ENCODE results near the gene UXT.
A peak's percentile ranks its signal among the peaks of the same experiment; 100 is the strongest.
"Not testable (repeated sequence)": the region's sequence is repeated elsewhere in the genome, so short reads cannot be mapped to it uniquely, and the experiment has no call there.

UXT gene

DNA sequence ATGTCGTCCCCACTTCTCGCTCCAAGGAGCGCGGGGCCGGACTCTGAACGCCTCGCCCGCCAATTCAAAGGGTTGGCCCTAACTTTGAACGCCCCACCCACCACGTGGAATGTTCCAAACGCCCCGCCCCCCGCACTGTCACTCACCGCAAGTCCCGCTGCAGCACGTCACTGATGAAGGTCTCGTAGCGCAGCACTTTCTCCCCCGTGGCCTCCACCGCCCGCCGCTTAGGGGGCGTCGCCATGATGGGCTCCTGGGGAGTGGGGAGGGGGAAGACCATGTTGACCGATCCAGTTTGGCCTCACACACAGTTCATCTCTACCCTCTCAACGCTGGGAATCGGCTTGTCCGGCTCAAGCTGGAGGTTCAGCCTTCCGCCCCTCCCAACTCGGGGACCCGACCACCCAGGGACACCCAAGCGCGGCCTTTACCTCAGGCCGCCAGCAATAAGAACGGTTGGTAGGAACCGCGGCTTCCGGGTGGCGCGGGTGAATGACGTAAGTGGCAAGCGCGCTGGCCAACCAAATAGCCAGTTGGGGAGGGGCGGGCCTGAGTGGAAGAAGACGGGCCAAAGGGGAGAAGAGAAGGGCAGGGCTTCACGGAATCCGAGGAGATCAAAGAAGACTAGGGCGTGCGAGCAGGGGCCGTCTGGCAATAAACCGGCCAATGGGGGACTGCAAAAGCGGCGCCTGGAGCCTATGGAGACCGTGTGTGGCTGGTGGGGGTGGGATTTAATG lies at the start of gene UXT:
UXT (minus strand) TSS at position 497 of the 737 bp plus-strand sequence; CDS start at position 244, 253 bp downstream.
- peak; percentile 86 to 89 for DNase-seq (ENCODE audit: low read depth in 2 of 2)

DNA sequence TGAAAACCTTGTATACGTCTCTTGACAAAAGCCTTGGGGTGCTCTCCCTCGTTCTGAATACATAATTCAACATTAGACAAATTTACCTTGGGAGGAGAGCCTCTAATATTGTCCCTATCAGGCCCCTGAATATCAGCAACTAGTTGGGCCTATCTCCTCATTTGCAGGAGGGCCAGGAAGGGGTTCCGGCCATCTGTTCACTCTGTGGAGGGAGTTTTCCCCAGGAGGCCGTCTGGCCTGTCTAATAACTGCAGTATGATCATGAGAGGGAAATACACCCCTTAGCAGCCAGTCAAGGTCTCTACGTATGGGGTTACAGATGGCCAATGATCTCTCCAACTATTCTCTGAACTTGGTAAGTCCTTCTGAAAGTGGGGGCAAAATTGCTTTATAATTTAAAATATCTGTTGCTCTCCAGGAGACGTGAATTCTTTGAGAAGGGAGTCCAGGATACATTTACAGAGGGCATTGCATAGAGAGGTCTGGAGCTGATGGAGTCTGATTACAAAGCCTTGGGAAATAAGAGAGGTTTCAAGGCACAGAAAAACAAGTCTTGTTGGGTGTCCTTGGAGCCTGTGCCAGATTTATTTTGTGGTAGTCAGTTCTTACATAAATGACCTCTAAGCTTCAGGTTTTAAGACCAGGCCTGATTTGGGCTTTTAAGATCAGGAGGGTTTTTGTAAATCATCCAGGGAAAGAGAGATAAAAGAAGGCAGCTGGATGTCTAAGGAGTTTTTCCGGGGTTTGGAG lies 48.2 kb upstream of the UXT start:
- DNase-seq (ENCODE audit: low read depth in 2 of 2): no peak

- no peak for DNase-seq (ENCODE audit: low read depth in 2 of 2)
Measured at GRCh38 chrX:47706575-47706974, 47.6 kb upstream of the UXT start.

- DNase-seq (ENCODE audit: low read depth in 2 of 2): no peak
Measured at GRCh38 chrX:47704736-47705135, 45.8 kb upstream of the UXT start.

DNA sequence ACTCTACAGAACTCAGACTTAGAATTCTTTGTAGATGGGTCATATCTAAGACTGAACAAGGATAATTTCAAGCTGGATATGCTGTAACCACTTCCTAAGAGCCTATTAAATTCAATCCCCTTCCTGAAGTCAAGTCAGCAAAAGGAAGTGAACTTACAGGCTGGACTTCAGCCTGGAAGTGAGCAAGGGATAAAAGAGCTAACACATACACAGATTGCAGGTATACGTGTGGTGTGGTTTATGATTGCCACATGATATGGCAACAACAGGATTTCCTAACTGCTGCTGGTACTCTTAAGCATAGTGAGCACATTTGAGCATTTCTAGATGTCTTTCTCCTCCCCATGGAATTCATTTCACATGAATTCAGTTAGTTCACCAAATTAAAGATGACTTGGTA lies 38.2 kb upstream of the UXT start:
- DNase-seq (ENCODE audit: low read depth in 2 of 2): no peak

- DNase-seq (ENCODE audit: low read depth in 2 of 2): no peak
Measured at GRCh38 chrX:47690175-47690574, 31.2 kb upstream of the UXT start.

DNA sequence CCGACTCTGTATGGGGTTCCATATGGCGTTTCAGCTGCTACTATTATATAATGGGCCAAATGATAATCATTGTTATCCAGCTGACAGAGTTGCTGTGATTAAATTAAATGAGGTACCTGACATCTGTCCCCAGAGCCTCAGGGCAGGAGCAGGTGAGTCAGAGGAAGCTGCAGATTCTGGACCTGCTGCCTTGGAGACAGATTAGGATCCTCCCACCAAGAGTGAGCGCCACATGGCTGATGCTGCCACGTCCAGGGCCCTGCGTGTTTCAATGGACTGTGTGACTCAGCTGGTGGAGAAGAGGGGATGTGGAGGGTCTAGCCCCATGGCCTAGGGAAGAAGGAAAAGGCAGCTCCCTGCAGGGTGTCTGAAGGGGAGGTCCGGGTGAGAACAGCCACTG lies 28.3 kb upstream of the UXT start:
- no peak for DNase-seq (ENCODE audit: low read depth in 2 of 2)

DNA sequence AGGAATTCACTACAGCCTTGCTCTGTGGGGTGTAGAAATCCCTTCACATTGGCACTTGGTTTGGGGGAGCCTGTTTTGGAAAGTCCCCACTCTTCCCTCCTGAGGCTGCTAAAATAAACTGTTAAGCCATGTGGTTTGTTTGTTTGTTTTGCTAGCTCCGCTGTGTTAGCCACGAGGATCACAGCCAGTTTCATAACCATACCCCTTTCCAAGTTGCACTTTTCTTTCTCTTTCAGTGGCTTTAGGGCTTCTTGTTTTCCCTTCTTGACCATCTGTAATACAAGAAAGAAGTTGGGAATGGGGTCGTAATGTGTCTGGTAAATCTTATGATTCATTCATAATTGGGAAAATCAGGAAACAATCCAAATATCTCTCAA lies 24.8 kb upstream of the UXT start:
- no peak for DNase-seq (ENCODE audit: low read depth in 2 of 2)

- no peak for DNase-seq (ENCODE audit: low read depth in 2 of 2)
Measured at GRCh38 chrX:47683184-47683828, 24.3 kb upstream of the UXT start.

GRCh38 chrX:47675959-47676859 lies 17.2 kb upstream of the UXT start:
- not testable (repeated sequence) for DNase-seq (ENCODE audit: low read depth in 2 of 2)

GRCh38 chrX:47674776-47675175 lies 15.8 kb upstream of the UXT start:
- DNase-seq (ENCODE audit: low read depth in 2 of 2): no peak

DNA sequence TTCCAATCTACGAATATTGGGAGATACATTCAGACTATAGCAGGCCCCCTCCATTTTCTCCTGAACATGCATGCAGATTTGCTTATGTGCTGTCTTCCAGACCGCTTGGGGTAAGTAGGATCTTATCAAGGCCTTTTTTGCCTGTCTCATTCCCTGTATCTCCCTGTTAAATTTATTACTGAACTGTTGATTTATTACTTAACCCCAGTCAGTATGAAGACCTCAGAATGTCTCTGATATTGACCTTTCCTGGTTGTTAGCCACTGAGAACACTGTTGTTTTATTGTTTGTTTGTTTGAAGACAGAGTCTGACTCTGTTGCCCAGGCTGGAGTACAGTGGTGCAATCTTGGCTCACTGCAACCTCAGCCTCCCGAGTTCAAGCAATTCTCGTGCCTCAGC lies 6.8 kb upstream of the UXT start:
- not testable (repeated sequence) for DNase-seq (ENCODE audit: low read depth in 2 of 2)

DNA sequence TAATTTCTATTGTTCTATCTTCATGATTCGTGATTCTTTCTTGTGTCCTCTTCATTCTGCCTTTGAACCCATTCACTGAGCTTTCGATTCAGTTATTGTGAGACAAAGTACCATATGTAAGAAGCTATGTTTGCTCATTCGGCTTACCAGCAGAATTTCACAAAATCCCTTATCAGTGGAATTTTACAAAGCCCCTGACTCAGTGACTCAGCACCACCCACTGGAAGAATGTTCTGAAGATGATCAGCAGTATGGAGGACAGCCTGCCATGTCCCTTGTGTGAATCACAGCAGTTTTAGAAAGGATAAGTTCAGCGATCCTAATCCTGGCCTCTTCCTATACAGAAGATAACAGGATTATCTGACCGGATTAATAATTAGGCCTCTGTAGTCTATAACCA lies 5.8 kb upstream of the UXT start:
- no peak for DNase-seq (ENCODE audit: low read depth in 2 of 2)

GRCh38 chrX:47662144-47662657 lies 3.2 kb upstream of the UXT start:
- DNase-seq (ENCODE audit: low read depth in 2 of 2): no peak

DNA sequence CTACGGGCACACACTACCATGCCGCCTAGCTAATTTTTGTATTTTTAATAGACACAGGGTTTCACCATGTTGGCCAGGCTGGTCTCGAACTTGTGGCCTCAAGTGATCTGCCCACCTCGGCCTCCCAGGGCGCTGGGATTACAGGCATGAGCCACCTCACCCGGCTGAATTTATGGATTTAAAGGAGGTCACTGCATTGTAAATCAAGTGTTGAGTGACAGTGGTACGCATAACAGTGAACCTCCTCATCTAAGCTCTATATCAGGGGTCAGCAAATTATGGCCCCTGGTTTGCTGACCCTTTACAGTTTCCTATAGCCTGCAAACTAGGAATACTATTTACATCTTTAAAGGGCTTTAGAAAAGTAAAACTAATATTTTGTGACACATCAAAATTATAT lies 2.6 kb upstream of the UXT start:
- DNase-seq (ENCODE audit: low read depth in 2 of 2): no peak

GRCh38 chrX:47659421-47659726 lies 394 bp upstream of the UXT start:
- no peak for DNase-seq (ENCODE audit: low read depth in 2 of 2)

- DNase-seq (ENCODE audit: low read depth in 2 of 2): no peak
Measured at GRCh38 chrX:47658301-47658683, 688 bp downstream of the UXT start.

- DNase-seq (ENCODE audit: low read depth in 2 of 2): no peak
Measured at GRCh38 chrX:47651043-47651905, 7.7 kb downstream of the UXT start.

DNA sequence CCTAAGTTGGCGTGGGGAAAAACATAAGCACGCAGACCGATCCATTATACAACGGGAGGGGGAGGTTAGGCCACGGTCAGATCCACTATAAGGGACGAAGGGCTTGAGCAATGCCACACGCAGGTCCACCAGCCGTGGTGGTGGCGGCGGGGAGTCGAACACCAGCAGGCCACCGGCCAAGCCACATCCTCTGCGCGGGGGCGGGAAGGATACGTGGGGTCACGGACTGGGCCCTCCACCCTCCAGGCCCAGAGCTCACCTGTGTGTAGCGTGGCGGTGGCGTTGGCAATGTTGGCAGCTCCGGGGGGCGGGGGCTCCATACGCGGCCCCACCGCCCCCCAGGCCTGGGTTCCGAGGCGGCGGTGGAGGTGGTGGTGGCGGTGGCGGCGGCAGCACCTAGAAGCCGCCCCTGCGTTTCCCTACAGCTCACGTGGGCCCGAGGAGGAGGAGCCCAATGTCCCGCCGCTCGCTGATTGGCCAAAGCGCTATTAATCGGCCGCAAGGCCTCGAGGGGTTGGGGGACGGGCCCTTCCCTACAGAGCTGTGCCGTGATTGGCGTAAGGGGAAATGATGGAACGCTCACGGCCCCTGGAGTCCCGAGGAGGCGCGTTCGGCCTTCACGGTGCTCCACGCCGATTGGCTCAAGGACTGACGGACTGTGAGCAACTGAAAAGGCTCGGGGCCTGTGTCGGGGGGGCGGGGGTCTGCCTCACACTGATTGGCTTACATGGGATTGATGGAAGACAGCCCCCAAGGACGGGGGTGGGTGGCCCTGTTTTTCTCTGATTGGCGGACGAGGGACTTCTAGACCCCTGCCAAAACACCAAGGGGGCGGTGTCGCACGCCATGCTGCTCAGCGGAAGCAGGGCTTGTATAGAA lies 8.6 kb downstream of the UXT start, which contains the start of gene ELK1:
ELK1 (minus strand) TSS at position 400 of the 879 bp plus-strand sequence. CDS start 9,122 bp downstream, outside the sequence.
- DNase-seq (ENCODE audit: low read depth in 2 of 2): peak; percentile 80 to 84

DNA sequence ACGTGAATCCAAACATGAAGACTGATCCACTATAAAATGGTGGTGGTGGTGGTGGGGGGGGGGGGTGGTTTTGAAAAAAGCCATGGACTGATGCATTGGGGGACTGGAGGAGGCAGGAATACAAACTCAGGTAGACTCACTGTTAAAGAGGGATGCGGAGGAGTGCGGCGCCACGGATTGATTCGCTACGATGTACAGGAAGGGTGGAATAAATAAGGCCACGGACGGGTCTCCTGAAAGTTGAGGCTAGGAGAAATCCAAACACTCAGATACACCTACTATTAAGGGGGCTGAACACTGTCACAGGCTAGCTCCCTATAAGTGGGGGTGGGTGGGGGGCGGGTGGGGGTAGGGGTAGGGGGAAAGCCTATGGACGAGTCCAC lies 9.2 kb downstream of the UXT start:
- no peak for DNase-seq (ENCODE audit: low read depth in 2 of 2)

Data from stimulated activated CD8-positive, alpha-beta memory T cell treated with anti-CD3 and anti-CD28 coated beads, Interleukin-7, amount 100 ng/mL, for 4 hours (primary cell).